Transverse colon (tissue), 3 donors: ENCODE measurements around the gene SARS2.

Experiments
- POLR2A ChIP-seq: fragments of 450-650 bp; IDR thresholded peaks from one replicate; pipeline ENCODE4 v1.6.1; 2016; ENCODE audit warnings: antibody characterized with exemption, mild to moderate bottlenecking, moderate library complexity
- POLR2AphosphoS5 ChIP-seq, 3 donors: sonication (generic); formaldehyde crosslinking; IDR thresholded peaks; one replicate each; pipeline ENCODE4 v1.6.1; 2016; ENCODE audit warnings: antibody characterized with exemption in 3 of 3

- no peak for TF ChIP-seq POLR2A
- TF ChIP-seq POLR2AphosphoS5 (IDR thresholded peaks at IDR 0.05): no peak
These were observed 45.3 kb upstream of the SARS2 start for GRCh38 chr19:38975861-38976271.
